H1 (cell line): ENCODE measurements around the gene NELL1. TPM values are rescaled to one million over a fixed set of nuclear protein-coding genes. Genes with fewer than 3 reads are reported as not detected.

Experiments used
- CTCF ChIA-PET: fragments of 300-600 bp; sonication (Branson Sonifier 250); formaldehyde crosslinking; loops from one replicate; lab custom pipeline; 2021; ENCODE audit not compliant: partially characterized antibody; lab: Charles Lee
- POLR2A ChIA-PET: fragments of 300-600 bp; sonication (Branson Sonifier 250); formaldehyde crosslinking; loops from one replicate; lab custom pipeline; 2021; ENCODE audit warnings: inconsistent platforms; ENCODE audit not compliant: partially characterized antibody; lab: Charles Lee
- DNase-seq, 2 experiments: peaks; one replicate each; pipeline versions ENCODE4 v3.0.0 to v3.0.0-alpha.2; 2010 to 2022; ENCODE audit warnings: low spot score in 2 of 2, low read depth in 1 of 2, mixed read lengths in 1 of 2
- FAIRE-seq: peaks from 2 replicates; lab custom pipeline; 2011; peaks lifted over from hg19 to GRCh38; lab: Jason Lieb, UNC
- H2AFZ ChIP-seq: 2 replicates; pipeline ENCODE4 v1.8.1; 2012; ENCODE audit warnings: low read length, inconsistent platforms
- H2AK5ac ChIP-seq: 2 replicates; pipeline ENCODE4 v1.6.1; 2013; ENCODE audit warnings: low read depth, low read length
- H2BK120ac ChIP-seq: replicated peaks from 2 replicates; pipeline ENCODE3; 2013; ENCODE audit warnings: low read depth, low read length, inconsistent platforms
- H2BK12ac ChIP-seq: 2 replicates; pipeline ENCODE4 v1.6.1; 2013; ENCODE audit warnings: low read depth, low read length
- H2BK15ac ChIP-seq: 2 replicates; pipeline ENCODE4 v1.6.1; 2013; ENCODE audit warnings: low read length
- H2BK20ac ChIP-seq: 2 replicates; pipeline ENCODE4 v1.6.1; 2013; ENCODE audit warnings: low read length
- H2BK5ac ChIP-seq: 2 replicates; pipeline ENCODE4 v1.6.1; 2013; ENCODE audit warnings: low read depth, low read length
- H3K14ac ChIP-seq: 2 replicates; pipeline ENCODE4 v1.6.1; 2013; ENCODE audit warnings: inconsistent platforms; ENCODE audit not compliant: insufficient read length
- H3K18ac ChIP-seq: 2 replicates; pipeline ENCODE4 v1.6.1; 2013; ENCODE audit warnings: low read length; ENCODE audit errors: extremely low read depth
- H3K23ac ChIP-seq: 2 replicates; pipeline ENCODE4 v1.6.1; 2013; ENCODE audit warnings: inconsistent platforms; ENCODE audit not compliant: insufficient read length
- H3K23me2 ChIP-seq: 2 replicates; pipeline ENCODE4 v1.6.1; 2013; ENCODE audit warnings: low read depth, low read length
- H3K27ac ChIP-seq: 2 replicates; pipeline ENCODE4 v1.6.1; 2011; ENCODE audit warnings: low read depth, low read length, inconsistent platforms
- H3K27me3 ChIP-seq, 4 experiments: replicated peaks in 1 of 4; 1 replicate in 1 of 4; 2 replicates in 3 of 4; pipeline versions ENCODE4 v1.6.1 to v1.8.1; 2011 to 2013; ENCODE audit warnings: low read length in 3 of 4, mild to moderate bottlenecking in 3 of 4, inconsistent platforms in 2 of 4, mixed read lengths in 2 of 4, moderate library complexity in 1 of 4; ENCODE audit not compliant: control insufficient read depth in 3 of 4, insufficient read depth in 3 of 4; ENCODE audit errors: extremely low read depth in 1 of 4
- H3K36me3 ChIP-seq, 4 experiments: 2 replicates each; pipeline versions ENCODE4 v1.6.1 to v1.8.1; 2011 to 2013; ENCODE audit warnings: mild to moderate bottlenecking in 4 of 4, low read length in 3 of 4, moderate library complexity in 2 of 4, control low read depth in 1 of 4, inconsistent platforms in 1 of 4; ENCODE audit not compliant: insufficient read depth in 4 of 4, control insufficient read depth in 2 of 4
- H3K4ac ChIP-seq: replicated peaks from 2 replicates; pipeline ENCODE3; 2013; ENCODE audit warnings: low read length, low read depth, mixed read lengths, inconsistent platforms; ENCODE audit not compliant: insufficient read length
- H3K4me1 ChIP-seq, 4 experiments: replicated peaks in 1 of 4; 1 replicate in 1 of 4; 2 replicates in 3 of 4; pipeline versions ENCODE4 v1.6.1 to v1.8.1; 2011 to 2013; ENCODE audit warnings: low read length in 3 of 4, inconsistent platforms in 2 of 4, mixed read lengths in 1 of 4; ENCODE audit not compliant: insufficient read depth in 4 of 4, control insufficient read depth in 3 of 4
- H3K4me2 ChIP-seq, 2 experiments: 2 replicates each; pipeline versions ENCODE4 v1.6.1 to v1.8.1; 2011 to 2013; ENCODE audit warnings: low read depth in 2 of 2, low read length in 2 of 2, control low read depth in 1 of 2, inconsistent platforms in 1 of 2, mild to moderate bottlenecking in 1 of 2; ENCODE audit not compliant: insufficient read depth in 1 of 2
- H3K4me3 ChIP-seq, 4 experiments: fragments of 200-600, 300-600 bp in 1 of 4; sonication (generic), shearing (Covaris generic), sonication (Bioruptor Twin) in 1 of 4; 2 replicates each; pipeline versions ENCODE4 v1.5.1 to v1.8.1; 2011 to 2016; ENCODE audit warnings: low read length in 4 of 4, low read depth in 3 of 4, control low read depth in 2 of 4, inconsistent platforms in 2 of 4, mild to moderate bottlenecking in 2 of 4, mixed read lengths in 1 of 4, moderate library complexity in 1 of 4; ENCODE audit not compliant: insufficient read depth in 2 of 4; ENCODE audit errors: extremely low read depth in 1 of 4
- H3K56ac ChIP-seq: replicated peaks from 2 replicates; pipeline ENCODE3; 2013; ENCODE audit warnings: low read depth, mild to moderate bottlenecking, mixed read lengths, low read length, inconsistent platforms; ENCODE audit not compliant: insufficient read length
- H3K79me1 ChIP-seq: 2 replicates; pipeline ENCODE4 v1.6.1; 2013; ENCODE audit warnings: low read depth, low read length, control low read depth
- H3K79me2 ChIP-seq, 2 experiments: 2 replicates each; pipeline versions ENCODE4 v1.6.1 to v1.8.1; 2012 to 2013; ENCODE audit warnings: low read length in 2 of 2, mild to moderate bottlenecking in 2 of 2, inconsistent platforms in 1 of 2; ENCODE audit not compliant: insufficient read depth in 2 of 2, control insufficient read depth in 1 of 2
- H3K9ac ChIP-seq, 4 experiments: replicated peaks in 1 of 4; 1 replicate in 1 of 4; 2 replicates in 3 of 4; pipeline versions ENCODE4 v1.6.1 to v1.8.1; 2011 to 2013; ENCODE audit warnings: low read depth in 3 of 4, low read length in 3 of 4, control low read depth in 2 of 4, mild to moderate bottlenecking in 2 of 4, moderate library complexity in 2 of 4, inconsistent platforms in 1 of 4; ENCODE audit errors: extremely low read depth in 1 of 4
- H3K9me3 ChIP-seq, 2 experiments: 2 replicates each; pipeline versions ENCODE4 v1.6.1 to v1.8.1; 2012 to 2013; ENCODE audit warnings: mild to moderate bottlenecking in 2 of 2, moderate library complexity in 2 of 2, control low read depth in 1 of 2, inconsistent platforms in 1 of 2, low read depth in 1 of 2, low read length in 1 of 2, mixed read lengths in 1 of 2; ENCODE audit not compliant: insufficient read depth in 2 of 2
- H4K20me1 ChIP-seq, 2 experiments: replicated peaks in 1 of 2; 2 replicates each; pipeline versions ENCODE3 to v1.8.1; 2011 to 2013; ENCODE audit warnings: inconsistent platforms in 2 of 2, low read length in 2 of 2, mild to moderate bottlenecking in 1 of 2; ENCODE audit not compliant: insufficient read depth in 2 of 2, control insufficient read depth in 1 of 2
- H4K5ac ChIP-seq: 2 replicates; pipeline ENCODE4 v1.6.1; 2013; ENCODE audit warnings: low read length, low read depth, mixed read lengths, inconsistent platforms; ENCODE audit not compliant: insufficient read length
- H4K8ac ChIP-seq: 2 replicates; pipeline ENCODE4 v1.8.0; 2013; ENCODE audit warnings: mild to moderate bottlenecking, moderate library complexity, low read length, inconsistent platforms; ENCODE audit not compliant: insufficient read depth; ENCODE audit errors: extremely low read depth
- H4K91ac ChIP-seq: replicated peaks from 2 replicates; pipeline ENCODE3; 2013; ENCODE audit warnings: low read length, mixed read lengths, inconsistent platforms; ENCODE audit not compliant: insufficient read length
- ASH2L ChIP-seq: fragments of 200-600, 300-600 bp; sonication (generic); IDR thresholded peaks from one replicate; pipeline ENCODE4 v1.7.1; 2017; ENCODE audit warnings: low read length
- EP300 ChIP-seq, 2 experiments: IDR thresholded peaks; 1 replicate in 1 of 2; 2 replicates in 1 of 2; pipeline ENCODE4 v1.6.1; 2011 to 2012; ENCODE audit warnings: low read depth in 2 of 2, low read length in 2 of 2, mild to moderate bottlenecking in 2 of 2, borderline replicate concordance in 1 of 2, inconsistent platforms in 1 of 2, moderate library complexity in 1 of 2
- EZH2 ChIP-seq: fragments of 200-600 bp; sonication (generic); IDR thresholded peaks from 2 replicates; pipeline ENCODE4 v1.7.1; 2012; ENCODE audit warnings: low read depth, mild to moderate bottlenecking, moderate library complexity, low read length, inconsistent platforms; ENCODE audit not compliant: severe bottlenecking
- KDM4A ChIP-seq: IDR thresholded peaks from one replicate; pipeline ENCODE4 v1.7.1; 2012; ENCODE audit warnings: low read depth, mild to moderate bottlenecking, moderate library complexity, low read length, inconsistent platforms; ENCODE audit not compliant: severe bottlenecking
- RBBP5 ChIP-seq: IDR thresholded peaks from 2 replicates; pipeline ENCODE4 v1.7.1; 2012; ENCODE audit warnings: low read depth, mild to moderate bottlenecking, inconsistent platforms, low read length, moderate library complexity, borderline replicate concordance
- RNF2 ChIP-seq: fragments of 200-900, 300-1000 bp; sonication (generic); IDR thresholded peaks from 2 replicates; pipeline ENCODE4 v1.7.1; 2016; ENCODE audit warnings: borderline replicate concordance, low read depth, mild to moderate bottlenecking, antibody characterized with exemption, low read length; ENCODE audit not compliant: poor library complexity, severe bottlenecking; ENCODE audit errors: missing control alignments
- RXRA ChIP-seq: IDR thresholded peaks from 2 replicates; pipeline ENCODE4 v1.6.1; 2011; ENCODE audit warnings: low read depth, mild to moderate bottlenecking, low read length, moderate library complexity; ENCODE audit not compliant: insufficient read depth
- SRF ChIP-seq: IDR thresholded peaks from 2 replicates; pipeline ENCODE4 v1.6.1; 2011; ENCODE audit warnings: mild to moderate bottlenecking, low read depth, low read length, moderate library complexity
- SUZ12 ChIP-seq: fragments of 200-600 bp; sonication (generic); IDR thresholded peaks from 2 replicates; pipeline ENCODE4 v1.6.1; 2012; ENCODE audit warnings: mild to moderate bottlenecking, inconsistent platforms, low read length, moderate library complexity, mixed read lengths
- WGBS, 2 experiments: shearing (Covaris generic) in 1 of 2; methylation state at CpG; one replicate each; pipeline versions ENCODE4 v1.1.6 to v1.1.7; 2013 to 2015; ENCODE audit warnings: low lambda C conversion rate in 2 of 2, mixed read lengths in 2 of 2, inconsistent platforms in 1 of 2, low coverage in 1 of 2, missing lambda C conversion rate in 1 of 2; ENCODE audit not compliant: insufficient replicate concordance in 2 of 2, insufficient coverage in 1 of 2, insufficient read length in 1 of 2; ENCODE audit errors: extremely low coverage in 1 of 2, missing lambda C conversion rate in 1 of 2; 5-methylcytosine and 5-hydroxymethylcytosine counted together
- polyA plus RNA-seq, 7 experiments: library from polyadenylated mRNA; depleted of rRNA in 3 of 7; stranded (reverse) in 5 of 7; unstranded in 2 of 7; fragments of >200 nt in 5 of 7; fragments of 200-250 nt in 2 of 7; gene quantifications; 1 replicate in 5 of 7; 2 replicates in 1 of 7; 4 replicates in 1 of 7; pipeline versions ENCODE4 v1.2.1 to v1.2.3, GENCODE V29; 2011 to 2013; ENCODE audit warnings: missing spikeins in 2 of 7, mixed read lengths in 2 of 7
- total RNA-seq: library from RNA; stranded (reverse); fragmentation: NEBNext Ultra II Directional; extraction: Animal tissue kit (Norgen Biotek cat#: 25700); gene quantifications from 2 replicates; pipeline ENCODE4 v1.2.1, GENCODE V29; 2021

Gene NELL1
- total and polyA plus RNA-seq, 2 of the 8 experiments (the other 6 are each of a cell fraction or from before 2014, with no cell fraction given), result 0.21 TPM; not detected in 1

DNA sequence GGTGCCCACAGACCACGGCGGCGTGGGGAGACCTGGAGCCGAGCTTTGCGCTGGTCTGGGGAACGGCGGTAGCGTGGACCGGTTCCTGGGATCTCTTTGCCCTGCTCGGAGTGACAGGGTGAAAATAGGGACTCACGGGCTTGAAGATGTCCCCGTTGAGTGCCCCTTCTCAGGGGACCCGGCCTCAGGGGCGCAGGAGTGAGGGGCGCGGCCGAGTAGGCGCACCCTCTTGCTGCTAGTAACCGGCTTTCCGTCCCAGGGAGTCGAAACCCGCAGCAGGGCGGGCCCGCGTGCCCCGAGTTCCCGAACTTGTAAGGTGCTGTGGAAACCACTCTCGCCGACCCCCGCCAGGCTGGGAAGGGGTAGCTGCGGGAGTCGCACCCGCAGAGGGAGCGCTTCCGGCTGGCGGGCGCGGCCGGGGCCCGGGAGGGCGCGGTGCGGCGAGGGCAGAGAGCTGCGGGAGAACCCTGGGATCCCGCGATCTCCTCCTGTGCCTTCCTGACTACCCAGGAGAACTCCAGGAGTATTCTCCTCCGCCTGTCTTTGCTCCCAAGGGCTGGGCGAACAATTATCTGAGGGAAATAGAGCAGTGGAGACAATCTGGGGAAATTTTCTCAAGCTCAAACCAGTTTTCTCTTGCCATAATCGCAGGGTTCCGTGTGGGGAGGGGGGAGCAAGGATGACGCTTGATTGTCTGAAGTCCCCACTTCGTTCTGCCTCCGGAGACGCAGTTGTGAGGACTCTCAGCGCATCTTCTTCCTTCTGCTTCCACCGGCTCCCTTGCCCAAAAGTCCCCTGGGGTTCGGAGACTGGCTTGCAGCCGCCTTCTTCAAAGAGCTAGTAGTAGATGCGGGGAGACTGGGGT is 666 bp downstream of the NELL1 start:
- 4% methylated on average over 60 of the region's 60 CpGs; no CpG with 5 or more reads in 1 of the 2 experiments for WGBS, 2 experiments
- peak in 1 of 2 experiments; percentile 58 for DNase-seq
- TF ChIP-seq KDM4A, result peak; percentile 64
- no peak for TF ChIP-seq RXRA
- TF ChIP-seq SUZ12, result peak; percentile 83
- 0 out of 2 replicates have a peak, but pooled peaks have one; percentile 44 for TF ChIP-seq RBBP5
- TF ChIP-seq EP300 (IDR thresholded peaks at IDR 0.05; ENCODE audit: borderline replicate concordance in 1 of 2, low read depth in 2 of 2, low read length in 2 of 2), result no peak
- TF ChIP-seq RNF2, result peak; percentile 49
- peak; percentile 16 for TF ChIP-seq ASH2L
- no peak for TF ChIP-seq SRF
- TF ChIP-seq EZH2, result peak; percentile 90

More for the DNA sequence above, 666 bp downstream of the NELL1 start:
- Histone ChIP-seq H3K4me2 (peak overlapping the region; percentile 77 to 99), H2AFZ (no peak overlapping the region; the same call in 1 of the 2 replicates), H3K4me1 (peaks cover 12 to 24% (median 13%) of the 10 kb centered on the region in 4 experiments; a peak in 6 of 7 replicates), H3K9me3 (no peaks in the 10 kb centered on the region), H2BK5ac (no peak overlapping the region), H2BK120ac (no peak overlapping the region), H3K18ac (no peak overlapping the region; the same call in 1 of the 2 replicates), H3K27me3 (peaks cover 45 to 60% (median 59%) of the 10 kb centered on the region in 4 experiments), H4K8ac (peak overlapping the region; percentile 26; the same call in 1 of the 2 replicates), H3K27ac (no peak overlapping the region), H2AK5ac (no peak overlapping the region), H3K36me3 (no peaks in the 10 kb centered on the region), H3K23me2 (peaks cover 21% of the 10 kb centered on the region), H2BK15ac (no peak overlapping the region), H3K79me1 (no peaks in the 10 kb centered on the region), H4K5ac (no peak overlapping the region), H2BK12ac (no peak overlapping the region), H3K9ac (no peak overlapping the region), H3K23ac (no peak overlapping the region), H3K79me2 (no peaks in the 10 kb centered on the region), H3K4ac (no peak overlapping the region), H3K4me3 (peak overlapping the region; percentile 35 to 80 (median 56)), H4K91ac (no peak overlapping the region), H4K20me1 (peaks cover 0 to 5% of the 10 kb centered on the region in 2 experiments), H2BK20ac (no peak overlapping the region), H3K56ac (no peak overlapping the region), H3K14ac (no peak overlapping the region)
- CTCF ChIA-PET, result interaction anchor here (0.7 to 4.9 kb wide), 12 partner anchors 8 to 1112 kb away, joined by 3 to 51 read pairs (median 5); no protein-coding TSS in a partner anchor
- POLR2A ChIA-PET, result no interaction called here
- no peak for FAIRE-seq
